MV-4-11 (cell line): Measurements from ENCODE around the gene POC1B.

ENCODE experiments used
- DNase-seq: peaks from one replicate; lab custom pipeline; 2025; lab: John Stamatoyannopoulos, UW

The POC1B gene

DNA sequence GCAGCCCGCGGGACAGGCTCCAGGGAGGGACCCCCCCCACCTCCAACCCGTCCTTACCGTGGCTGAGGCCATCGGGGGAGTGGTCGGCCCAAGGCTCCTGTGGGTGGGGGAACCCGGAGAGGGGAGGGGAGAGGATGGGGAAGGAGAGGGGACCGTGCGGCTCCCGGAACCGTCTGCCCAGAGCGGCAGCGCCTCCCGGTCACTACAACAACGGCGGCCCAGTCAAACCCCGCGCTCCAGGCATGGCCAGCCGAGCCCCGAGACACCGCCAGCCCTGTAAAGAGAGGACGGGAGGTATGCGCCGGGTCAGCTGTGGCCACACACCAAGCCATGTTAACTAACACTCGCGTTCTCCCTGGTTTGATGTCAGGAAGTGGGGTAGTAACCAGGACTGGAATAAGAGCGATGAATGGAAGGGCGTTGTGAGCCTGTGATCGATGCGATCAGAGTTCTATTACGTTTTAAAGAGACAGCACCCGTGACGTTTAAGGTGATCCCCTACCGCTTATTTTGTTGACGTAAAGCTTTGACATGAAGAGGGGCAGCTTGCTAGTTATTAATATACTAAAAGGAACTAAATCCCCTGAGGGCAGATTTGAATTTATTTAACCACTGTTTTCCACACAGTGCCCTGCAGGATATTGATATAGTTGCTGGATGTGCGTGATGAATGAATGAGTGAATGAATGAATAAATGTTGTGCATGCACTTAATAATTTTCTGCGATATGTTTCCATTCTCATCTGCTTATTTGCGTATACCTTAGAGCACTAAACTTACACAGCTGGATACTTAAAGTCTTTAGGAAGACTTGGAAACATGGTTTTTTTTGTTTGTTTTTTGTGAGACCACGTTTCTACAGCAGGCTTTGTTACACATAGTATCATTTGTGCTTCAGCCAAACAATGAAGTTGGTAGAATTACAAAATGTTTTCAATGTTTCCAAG lies at the start of gene POC1B:
TSS of gene POC1B (minus strand) at position 224 of the 947 bp plus-strand sequence. CDS start at position 72, 152 bp downstream.
- peak; percentile 79 for DNase-seq

GRCh38 chr12:89575374-89575773 lies 49.5 kb upstream of the POC1B start:
- DNase-seq = no peak

DNA sequence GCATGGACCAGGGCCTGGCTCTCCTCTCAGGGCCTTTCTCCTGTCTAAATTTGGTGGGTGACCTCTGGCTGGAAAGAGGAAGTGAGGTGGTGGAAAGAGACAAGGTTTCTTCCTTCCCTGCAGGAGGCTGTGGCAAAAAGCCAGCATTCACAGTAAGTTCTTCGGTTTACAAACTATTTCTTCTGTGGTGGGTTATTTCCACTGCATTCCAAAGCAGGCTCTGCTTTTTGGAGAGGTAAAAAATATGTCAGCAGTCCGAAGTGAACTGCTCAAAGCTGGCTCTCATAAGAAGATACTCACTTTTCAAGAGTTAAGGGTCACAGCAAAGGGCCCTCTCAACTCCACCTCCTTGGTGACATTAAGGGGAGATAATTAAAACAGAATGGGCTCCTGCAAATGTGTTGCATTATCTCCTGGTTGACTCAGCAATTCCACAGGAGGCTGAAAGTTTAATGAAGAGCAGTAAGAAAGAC lies 48.9 kb upstream of the POC1B start:
- DNase-seq = peak; percentile 65

DNA sequence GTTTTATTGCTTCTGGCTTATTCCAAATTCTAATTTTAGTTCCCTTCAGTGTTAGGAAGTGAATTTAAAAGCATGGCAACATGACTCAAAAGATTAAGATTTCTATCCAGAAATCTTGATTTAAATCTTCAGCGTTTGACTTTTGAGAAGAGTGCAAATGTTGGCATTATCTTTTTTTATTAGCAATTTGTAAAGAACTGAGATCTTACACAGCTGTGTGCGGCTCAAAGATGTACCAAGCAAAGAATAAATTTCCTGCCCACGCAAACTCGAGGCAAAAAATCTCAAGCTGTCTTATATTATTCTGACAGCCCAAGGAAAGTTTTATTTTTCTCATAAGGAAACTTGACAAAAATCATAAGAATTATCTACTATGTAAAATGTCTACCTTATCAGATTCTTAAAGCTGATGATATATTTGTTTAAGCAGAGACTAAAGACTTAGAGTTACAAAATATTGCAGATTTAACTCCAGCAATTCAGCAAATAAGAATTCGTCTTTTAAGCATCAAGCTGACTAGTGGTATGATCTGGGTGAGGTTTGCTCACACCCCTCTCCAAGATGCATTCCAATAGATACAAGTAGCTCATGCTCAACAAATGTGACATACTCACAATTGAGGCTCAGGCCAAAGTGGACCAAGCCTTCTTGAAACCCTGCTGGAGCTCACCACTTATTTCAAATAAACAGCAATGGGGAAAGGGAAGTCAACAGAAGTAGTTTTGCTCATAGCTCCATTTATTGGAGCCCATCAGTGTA lies 47.4 kb upstream of the POC1B start:
- DNase-seq = no peak

GRCh38 chr12:89571491-89572195 lies 45.8 kb upstream of the POC1B start:
- DNase-seq = no peak

GRCh38 chr12:89568484-89568883 lies 42.6 kb upstream of the POC1B start:
- peak; percentile 48 for DNase-seq

DNA sequence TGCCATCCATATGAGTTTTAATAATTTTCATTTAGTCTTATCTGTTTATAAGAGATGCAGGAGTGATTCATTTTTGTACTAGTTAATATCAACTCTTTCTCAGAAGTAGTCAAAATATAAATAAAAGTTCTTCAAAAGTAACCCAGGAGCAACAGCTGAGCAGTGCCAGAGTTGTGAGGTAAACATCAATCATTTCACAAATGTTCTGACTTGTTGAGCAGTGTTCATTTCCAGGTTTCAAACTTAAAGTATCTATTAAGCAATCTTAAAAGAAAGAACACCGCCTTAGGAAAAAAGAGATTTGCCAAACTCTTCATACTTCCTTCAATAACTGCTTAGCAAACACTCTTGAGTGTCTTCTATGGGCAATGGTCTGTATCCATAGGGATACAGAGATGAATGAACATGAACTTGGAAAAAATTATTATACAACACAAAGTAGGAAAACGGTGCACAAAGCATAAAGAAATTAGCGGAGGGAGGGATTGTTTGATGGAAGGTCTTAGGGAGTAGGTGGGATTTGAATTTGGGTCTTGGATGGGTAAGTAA lies 41.9 kb upstream of the POC1B start:
- DNase-seq = no peak

- no peak for DNase-seq
These were observed 40.8 kb upstream of the POC1B start for GRCh38 chr12:89566615-89567014.

DNA sequence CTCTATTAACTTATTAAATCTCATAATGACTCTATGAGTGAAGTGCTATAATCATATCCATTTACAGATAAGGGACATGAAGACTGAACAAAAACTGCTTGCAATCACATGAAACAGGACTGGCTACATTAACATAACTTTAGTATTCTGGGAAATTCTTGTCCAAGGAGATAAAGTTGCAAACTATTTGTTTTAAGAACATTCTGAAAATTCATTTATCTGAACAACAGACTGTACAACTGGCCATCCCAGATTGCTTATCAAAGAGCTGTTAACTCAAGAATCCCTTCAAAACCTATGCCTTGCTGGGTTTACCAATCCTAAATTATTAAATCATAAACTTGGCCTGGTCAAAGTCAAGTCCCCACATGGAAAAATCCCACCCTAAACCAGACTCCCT lies 39.2 kb upstream of the POC1B start:
- DNase-seq = no peak

- DNase-seq = no peak
These were observed 33.9 kb upstream of the POC1B start for GRCh38 chr12:89559753-89560152.

- no peak for DNase-seq
These were observed 31.1 kb upstream of the POC1B start for GRCh38 chr12:89556976-89557375.

DNA sequence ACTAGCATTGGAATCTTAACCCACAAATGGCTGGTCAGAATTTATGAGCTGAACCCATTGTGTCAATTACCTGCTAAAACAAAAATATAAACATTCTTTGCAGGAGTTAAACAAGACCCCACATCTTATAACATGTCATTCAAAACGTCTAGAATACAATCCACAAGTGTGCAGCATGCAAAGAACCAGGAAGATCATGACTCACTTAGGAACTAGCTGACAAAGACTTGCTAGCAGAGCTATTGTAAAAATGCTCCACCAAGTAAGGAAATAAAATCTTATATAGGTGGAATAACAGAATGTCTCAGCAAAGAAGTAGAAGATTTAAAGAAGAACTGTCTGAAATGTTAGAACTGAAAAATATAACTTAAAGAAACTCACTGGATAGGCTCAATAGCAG lies 26.5 kb upstream of the POC1B start:
- DNase-seq = no peak

- DNase-seq = peak; percentile 60
These were observed 25.9 kb upstream of the POC1B start for GRCh38 chr12:89551747-89552146.

DNA sequence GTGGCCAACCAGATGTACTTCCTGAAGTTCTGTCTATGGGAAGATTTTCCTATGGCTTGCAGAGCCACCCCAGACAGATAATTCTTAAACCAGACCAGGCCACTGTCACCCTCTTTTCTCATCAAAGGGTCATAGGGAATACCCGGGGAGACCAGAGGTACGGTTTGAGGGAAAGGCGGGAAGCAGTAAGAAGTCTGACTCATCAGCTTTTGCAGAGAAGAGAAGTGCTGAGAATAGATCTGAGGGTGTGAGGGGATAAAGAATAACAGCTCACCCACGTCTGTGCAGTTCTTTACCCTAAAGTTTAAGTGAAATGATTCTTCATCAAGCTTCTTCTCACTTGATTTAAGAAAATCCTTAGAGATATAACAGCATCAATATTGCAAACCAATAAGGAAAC lies 21.3 kb upstream of the POC1B start:
- peak; percentile 39 for DNase-seq

DNA sequence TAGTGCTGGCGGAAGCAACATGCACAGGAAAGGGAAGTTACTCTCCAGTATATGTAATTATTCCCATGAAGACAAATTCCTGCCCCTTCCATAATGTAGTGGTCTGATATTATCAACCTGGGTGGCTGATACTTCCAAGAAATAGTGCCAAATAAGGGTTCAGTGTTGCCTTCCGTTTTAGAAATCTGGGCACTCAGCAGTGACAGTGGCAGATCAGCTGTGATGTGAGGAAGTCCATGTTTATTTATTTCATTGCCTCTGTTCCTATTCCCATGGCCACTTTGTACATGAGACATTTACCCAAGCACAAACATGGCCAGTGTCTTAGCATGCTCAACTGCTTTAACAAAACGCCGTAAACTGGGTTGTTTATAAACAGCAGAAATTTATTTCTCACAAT lies 20.3 kb upstream of the POC1B start:
- no peak for DNase-seq

GRCh38 chr12:89544681-89545184 lies 18.9 kb upstream of the POC1B start:
- DNase-seq = peak; percentile 88

GRCh38 chr12:89544022-89544421 lies 18.2 kb upstream of the POC1B start:
- DNase-seq = no peak

- DNase-seq = peak; percentile 70
These were observed 17.2 kb upstream of the POC1B start for GRCh38 chr12:89542912-89543592.

GRCh38 chr12:89542236-89542635 lies 16.4 kb upstream of the POC1B start:
- no peak for DNase-seq

GRCh38 chr12:89540586-89540985 lies 14.7 kb upstream of the POC1B start:
- DNase-seq = no peak
